22Rv1 (cell line): ENCODE results near the gene MSI2.

Source experiments
- H3K27ac ChIP-seq: fragments of 450-650 bp; 2 replicates; pipeline ENCODE4 v1.5.1; 2017
- CTCF ChIP-seq: fragments of 450-650 bp; IDR thresholded peaks from 2 replicates; pipeline ENCODE4 v1.5.1; 2017; ENCODE audit warnings: mild to moderate bottlenecking
- ZFX ChIP-seq: fragments of 450-650 bp; IDR thresholded peaks from 2 replicates; pipeline ENCODE4 v1.6.1; 2017; ENCODE audit warnings: antibody characterized with exemption, borderline replicate concordance

MSI2 gene

GRCh38 chr17:57485566-57485865 lies 229.2 kb downstream of the MSI2 start:
- no peak for TF ChIP-seq CTCF
- no peak overlapping the region for H3K27ac ChIP-seq

GRCh38 chr17:57485916-57486881 lies 229.9 kb downstream of the MSI2 start:
- no peak for TF ChIP-seq CTCF
- TF ChIP-seq ZFX, result no peak
- H3K27ac ChIP-seq, result no peak overlapping the region

- no peak overlapping the region for H3K27ac ChIP-seq
- no peak for TF ChIP-seq CTCF
Observed at GRCh38 chr17:57486882-57487301, 230.6 kb downstream of the MSI2 start.

GRCh38 chr17:57487573-57487972 lies 231.2 kb downstream of the MSI2 start:
- TF ChIP-seq CTCF (no peak), ZFX (no peak)
- no peak overlapping the region for H3K27ac ChIP-seq

- TF ChIP-seq ZFX (no peak), CTCF (no peak)
- H3K27ac ChIP-seq, result no peak overlapping the region
Observed at GRCh38 chr17:57488856-57489255, 232.5 kb downstream of the MSI2 start.

- TF ChIP-seq ZFX (no peak), CTCF (no peak)
- H3K27ac ChIP-seq, result no peak overlapping the region
Observed at GRCh38 chr17:57489321-57489720, 233.0 kb downstream of the MSI2 start.

GRCh38 chr17:57490111-57490845 lies 234.0 kb downstream of the MSI2 start:
- H3K27ac ChIP-seq, result no peak overlapping the region
- TF ChIP-seq ZFX (no peak), CTCF (no peak)
